ENCODE data around the gene PARN. TPM values are rescaled to one million over a fixed set of nuclear protein-coding genes. Genes with fewer than 3 reads are reported as not detected.

The PARN gene
- total and polyA plus RNA-seq, 9 of the 15 experiments (the other 6 are each of a cell fraction or from before 2014, with no cell fraction given): 9.6 to 51.3 (median 40.4) TPM

- TF ChIP-seq SNIP1 (IDR thresholded peaks at IDR 0.05; ENCODE audit: low read depth): no peak
- TF ChIP-seq NFRKB (IDR thresholded peaks at IDR 0.05; ENCODE audit: low read depth): no peak
- TF ChIP-seq MTA2 (IDR thresholded peaks at IDR 0.05; ENCODE audit: low read depth): no peak
Measured at GRCh38 chr16:14473488-14473887, 156.6 kb downstream of the PARN start (continued).

GRCh38 chr16:14472357-14472756, 157.7 kb downstream of the PARN start:
- no peaks in the 10 kb centered on the region for H3K4me1 ChIP-seq (replicated peaks in 1 of 2; ENCODE audit: control insufficient read depth in 2 of 2, insufficient read depth in 2 of 2, low read length in 2 of 2)
- ChIA-PET CTCF (ENCODE audit: low intra/inter-chr PET ratio) (no interaction called here), POLR2A (no interaction called here)
- no peak overlapping the region for H3K4me3 ChIP-seq
- WGBS (ENCODE audit: insufficient coverage, low coverage, missing lambda C conversion rate): 69% methylated on average over 2 of the region's 2 CpGs
- H3K36me3 ChIP-seq (ENCODE audit: control insufficient read depth, insufficient read depth, low read length): no peaks in the 10 kb centered on the region
- H2AFZ ChIP-seq (ENCODE audit: low read depth, low read length): no peak overlapping the region
- H3K9me1 ChIP-seq (ENCODE audit: control insufficient read depth, insufficient read depth, low read length): no peaks in the 10 kb centered on the region
- ATAC-seq (no peak), FAIRE-seq (no peak), DNase-seq (ENCODE audit: extremely low read depth in 1 of 4, low spot score in 3 of 4) (no peak)
- no peak overlapping the region for H3K4me2 ChIP-seq (ENCODE audit: insufficient read depth, low read length)
- no peaks in the 10 kb centered on the region for H3K9me3 ChIP-seq (replicated peaks; ENCODE audit: control insufficient read depth, insufficient read depth, low read depth, low read length)
- TF ChIP-seq NFE2L1 (tag; IDR thresholded peaks at IDR 0.05; ENCODE audit: borderline replicate concordance, low read depth): no peak
- no peak overlapping the region for H3K9ac ChIP-seq (ENCODE audit: insufficient read depth in 1 of 2, low read depth in 2 of 2, low read length in 2 of 2)
- no peak overlapping the region for H3K27ac ChIP-seq (ENCODE audit: extremely low read depth, low read depth, low read length)
- in situ Hi-C loops (cut with MboI): no loop called here
- no peaks in the 10 kb centered on the region for H3K27me3 ChIP-seq (ENCODE audit: control insufficient read depth in 2 of 2, insufficient read depth in 2 of 2, low read length in 2 of 2)
- intact Hi-C loops (cut with micrococcal nuclease): no loop called here
- no peaks in the 10 kb centered on the region for H3K79me2 ChIP-seq (ENCODE audit: control insufficient read depth, insufficient read depth, low read length)
- no peaks in the 10 kb centered on the region for H4K20me1 ChIP-seq (replicated peaks; ENCODE audit: control insufficient read depth, insufficient read depth, low read length)
- BruUV-seq (replicated peaks): no TSS peak

- intact Hi-C loops (cut with micrococcal nuclease) (no loop called here), in situ Hi-C loops (cut with MboI) (no loop called here)
- TF ChIP-seq ASH1L (IDR thresholded peaks at IDR 0.05; ENCODE audit: borderline replicate concordance, low read depth, partially characterized antibody): no peak
- TF ChIP-seq ZNF121 (CRISPR knock-in tag; conservative IDR thresholded peaks at IDR 0.05): peak; percentile 65
- no peak for TF ChIP-seq ZNF232 (CRISPR knock-in tag; IDR thresholded peaks at IDR 0.05)
- H2AFZ ChIP-seq (ENCODE audit: low read depth, low read length): no peak overlapping the region
- BruUV-seq (replicated peaks): no TSS peak
- no peaks in the 10 kb centered on the region for H3K9me1 ChIP-seq (ENCODE audit: control insufficient read depth, insufficient read depth, low read length)
- no peak overlapping the region for H3K4me3 ChIP-seq
- ChIA-PET CTCF (ENCODE audit: low intra/inter-chr PET ratio) (no interaction called here), POLR2A (no interaction called here)
- H3K36me3 ChIP-seq (ENCODE audit: control insufficient read depth, insufficient read depth, low read length): no peaks in the 10 kb centered on the region
- no peak for ATAC-seq
- no peaks in the 10 kb centered on the region for H3K79me2 ChIP-seq (ENCODE audit: control insufficient read depth, insufficient read depth, low read length)
- no peaks in the 10 kb centered on the region for H3K4me1 ChIP-seq (replicated peaks in 1 of 2; ENCODE audit: control insufficient read depth in 2 of 2, insufficient read depth in 2 of 2, low read length in 2 of 2)
- H3K27me3 ChIP-seq (ENCODE audit: control insufficient read depth in 2 of 2, insufficient read depth in 2 of 2, low read length in 2 of 2): no peaks in the 10 kb centered on the region
- H3K9me3 ChIP-seq (replicated peaks; ENCODE audit: control insufficient read depth, insufficient read depth, low read depth, low read length): no peaks in the 10 kb centered on the region
- H3K4me2 ChIP-seq (ENCODE audit: insufficient read depth, low read length): no peak overlapping the region
- H4K20me1 ChIP-seq (replicated peaks; ENCODE audit: control insufficient read depth, insufficient read depth, low read length): no peaks in the 10 kb centered on the region
- no peak overlapping the region for H3K27ac ChIP-seq (ENCODE audit: extremely low read depth, low read depth, low read length)
- FAIRE-seq: no peak
- no peak for DNase-seq (ENCODE audit: extremely low read depth in 1 of 4, low spot score in 3 of 4)
- 81% methylated on average over 2 of the region's 2 CpGs for WGBS (ENCODE audit: insufficient coverage, low coverage, missing lambda C conversion rate)
- H3K9ac ChIP-seq (ENCODE audit: insufficient read depth in 1 of 2, low read depth in 2 of 2, low read length in 2 of 2): no peak overlapping the region
Measured at GRCh38 chr16:14470788-14471187, 159.3 kb downstream of the PARN start.

All from K562 (cell line).